H1 (cell line): ENCODE results near the gene MAGI1.

Experiments used
- BACH1 ChIP-seq: IDR thresholded peaks from 2 replicates; pipeline ENCODE4 v1.6.1; 2012; ENCODE audit warnings: low read length, improper control_type of control experiment
- CBX5 ChIP-seq: fragments of 300-800, 300-1000 bp; sonication (generic); IDR thresholded peaks from 2 replicates; pipeline ENCODE4 v1.7.1; 2016; ENCODE audit warnings: antibody characterized with exemption, low read length, low read depth
- CEBPB ChIP-seq: IDR thresholded peaks from 2 replicates; pipeline ENCODE4 v1.6.1; 2012; ENCODE audit warnings: low read depth, low read length
- CHD1 ChIP-seq: IDR thresholded peaks from 2 replicates; pipeline ENCODE4 v1.6.1; 2012; ENCODE audit warnings: low read depth, low read length, improper control_type of control experiment
- EZH2 ChIP-seq: fragments of 200-600 bp; sonication (generic); IDR thresholded peaks from 2 replicates; pipeline ENCODE4 v1.7.1; 2012; ENCODE audit warnings: low read depth, mild to moderate bottlenecking, moderate library complexity, low read length, inconsistent platforms; ENCODE audit not compliant: severe bottlenecking
- PHF8 ChIP-seq: fragments of 200-600 bp; sonication (generic); conservative IDR thresholded peaks from 2 replicates; pipeline ENCODE4 v1.7.1; 2012; ENCODE audit warnings: low read depth, mild to moderate bottlenecking, inconsistent platforms, low read length, moderate library complexity
- POLR2A ChIP-seq, 2 experiments: IDR thresholded peaks; 1 replicate in 1 of 2; 2 replicates in 1 of 2; pipeline ENCODE4 v1.6.1; 2011; ENCODE audit warnings: low read depth in 2 of 2, low read length in 2 of 2, mild to moderate bottlenecking in 2 of 2; ENCODE audit errors: control extremely low read depth in 1 of 2
- POLR2AphosphoS5 ChIP-seq: IDR thresholded peaks from 2 replicates; pipeline ENCODE4 v1.6.1; 2011; ENCODE audit warnings: low read depth, low read length
- RAD21 ChIP-seq, 2 experiments: IDR thresholded peaks in 1 of 2; conservative IDR thresholded peaks in 1 of 2; 2 replicates each; pipeline ENCODE4 v1.6.1; 2011; ENCODE audit warnings: low read depth in 2 of 2, low read length in 2 of 2, improper control_type of control experiment in 1 of 2, inconsistent platforms in 1 of 2, mild to moderate bottlenecking in 1 of 2, moderate library complexity in 1 of 2
- RNF2 ChIP-seq: fragments of 200-900, 300-1000 bp; sonication (generic); IDR thresholded peaks from 2 replicates; pipeline ENCODE4 v1.7.1; 2016; ENCODE audit warnings: borderline replicate concordance, low read depth, mild to moderate bottlenecking, antibody characterized with exemption, low read length; ENCODE audit not compliant: poor library complexity, severe bottlenecking; ENCODE audit errors: missing control alignments
- SP1 ChIP-seq: IDR thresholded peaks from 2 replicates; pipeline ENCODE4 v1.6.1; 2011; ENCODE audit warnings: low read depth, low read length
- TAF1 ChIP-seq: IDR thresholded peaks from 2 replicates; pipeline ENCODE4 v1.6.1; 2011; ENCODE audit warnings: mild to moderate bottlenecking, low read depth, low read length
- TF ChIP-seq, protein P1 (sequence below), 3 experiments: IDR thresholded peaks; 1 replicate in 2 of 3; 2 replicates in 1 of 3; pipeline versions ENCODE4 v1.5.1 to v1.6.1; 2011; ENCODE audit warnings: low read length in 3 of 3, mild to moderate bottlenecking in 3 of 3, inconsistent platforms in 2 of 3, low read depth in 1 of 3, moderate library complexity in 1 of 3; ENCODE audit not compliant: insufficient read depth in 1 of 3; ENCODE audit errors: control extremely low read depth in 1 of 3
- TF ChIP-seq, protein P2 (sequence below): IDR thresholded peaks from 2 replicates; pipeline ENCODE4 v1.6.1; 2011; ENCODE audit warnings: low read length, improper control_type of control experiment

DNA sequence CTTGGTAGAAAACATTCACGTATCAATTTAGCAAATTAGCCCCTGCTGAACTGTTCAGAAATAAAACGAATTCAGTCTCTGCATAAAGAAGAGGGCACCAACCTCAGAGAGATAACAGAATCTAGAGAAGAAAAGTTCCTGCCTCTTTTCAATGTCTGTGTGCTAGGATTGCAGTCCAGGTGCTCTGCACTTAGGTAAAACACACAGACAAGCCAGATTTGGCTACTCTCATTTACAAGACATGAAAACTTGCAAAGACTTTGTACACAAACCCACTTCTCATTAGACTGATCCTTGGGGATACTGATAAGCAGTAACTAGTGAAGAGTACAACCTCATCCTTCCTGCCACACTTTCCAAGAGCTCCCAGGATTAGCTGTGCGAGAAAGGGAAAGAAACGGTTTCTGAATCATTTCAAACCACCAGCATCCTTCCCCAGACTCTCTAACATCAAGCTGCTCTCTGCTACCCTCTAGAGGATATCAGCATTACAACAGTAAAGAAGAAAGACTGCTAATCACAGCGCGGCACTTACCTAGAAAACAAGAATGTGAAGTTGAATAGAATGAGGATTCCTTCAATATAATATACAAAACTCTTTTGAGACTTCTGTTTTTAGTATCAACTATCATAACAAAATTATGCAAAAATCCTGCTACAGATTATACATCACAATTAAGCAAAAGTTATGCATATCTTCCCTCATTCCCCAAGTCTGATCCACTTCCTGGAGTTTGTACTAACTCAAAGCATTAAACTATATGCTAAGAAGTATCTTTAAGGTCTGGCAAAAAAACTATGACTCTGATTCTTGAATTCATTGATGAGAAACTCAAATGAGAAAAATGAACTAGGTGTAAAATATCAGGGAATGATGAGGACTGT is 306.4 kb downstream of the MAGI1 start:
- TF ChIP-seq CEBPB (no peak), EZH2 (no peak), CBX5 (no peak), POLR2AphosphoS5 (no peak), TAF1 (no peak), CHD1 (no peak), PHF8 (no peak), RAD21 (IDR thresholded peaks at IDR 0.05 in 1 of 2, conservative IDR thresholded peaks at IDR 0.05 in 1 of 2; ENCODE audit: low read depth in 2 of 2, low read length in 2 of 2) (peak; percentile 80 to 81), RNF2 (no peak), POLR2A (IDR thresholded peaks at IDR 0.05; ENCODE audit: control extremely low read depth in 1 of 2, low read depth in 2 of 2, low read length in 2 of 2) (no peak), SP1 (no peak), BACH1 (no peak)
- TF ChIP-seq, protein P1, sequence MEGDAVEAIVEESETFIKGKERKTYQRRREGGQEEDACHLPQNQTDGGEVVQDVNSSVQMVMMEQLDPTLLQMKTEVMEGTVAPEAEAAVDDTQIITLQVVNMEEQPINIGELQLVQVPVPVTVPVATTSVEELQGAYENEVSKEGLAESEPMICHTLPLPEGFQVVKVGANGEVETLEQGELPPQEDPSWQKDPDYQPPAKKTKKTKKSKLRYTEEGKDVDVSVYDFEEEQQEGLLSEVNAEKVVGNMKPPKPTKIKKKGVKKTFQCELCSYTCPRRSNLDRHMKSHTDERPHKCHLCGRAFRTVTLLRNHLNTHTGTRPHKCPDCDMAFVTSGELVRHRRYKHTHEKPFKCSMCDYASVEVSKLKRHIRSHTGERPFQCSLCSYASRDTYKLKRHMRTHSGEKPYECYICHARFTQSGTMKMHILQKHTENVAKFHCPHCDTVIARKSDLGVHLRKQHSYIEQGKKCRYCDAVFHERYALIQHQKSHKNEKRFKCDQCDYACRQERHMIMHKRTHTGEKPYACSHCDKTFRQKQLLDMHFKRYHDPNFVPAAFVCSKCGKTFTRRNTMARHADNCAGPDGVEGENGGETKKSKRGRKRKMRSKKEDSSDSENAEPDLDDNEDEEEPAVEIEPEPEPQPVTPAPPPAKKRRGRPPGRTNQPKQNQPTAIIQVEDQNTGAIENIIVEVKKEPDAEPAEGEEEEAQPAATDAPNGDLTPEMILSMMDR (IDR thresholded peaks at IDR 0.05; ENCODE audit: control extremely low read depth in 1 of 3, insufficient read depth in 1 of 3, low read depth in 1 of 3, low read length in 3 of 3): peak in 2 of 3 experiments; percentile 62 to 84; a peak in 3 of 4 replicates
- TF ChIP-seq, protein P2, sequence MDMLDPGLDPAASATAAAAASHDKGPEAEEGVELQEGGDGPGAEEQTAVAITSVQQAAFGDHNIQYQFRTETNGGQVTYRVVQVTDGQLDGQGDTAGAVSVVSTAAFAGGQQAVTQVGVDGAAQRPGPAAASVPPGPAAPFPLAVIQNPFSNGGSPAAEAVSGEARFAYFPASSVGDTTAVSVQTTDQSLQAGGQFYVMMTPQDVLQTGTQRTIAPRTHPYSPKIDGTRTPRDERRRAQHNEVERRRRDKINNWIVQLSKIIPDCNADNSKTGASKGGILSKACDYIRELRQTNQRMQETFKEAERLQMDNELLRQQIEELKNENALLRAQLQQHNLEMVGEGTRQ: no peak
